HT-29 (cell line): Measurements from ENCODE around the gene DCTN4. TPM values are rescaled to one million over a fixed set of nuclear protein-coding genes. Genes with fewer than 3 reads are reported as not detected.
A peak's percentile ranks its signal among the peaks of the same experiment; 100 is the strongest.

Experiments
- DNase-seq: peaks from one replicate; pipeline ENCODE4 v3.0.0-alpha.2; 2015; ENCODE audit warnings: low spot score
- total RNA-seq: library from RNA; depleted of rRNA; stranded (reverse); fragments of >200 nt; shearing (Covaris generic); gene quantifications from 2 replicates; pipeline ENCODE4 v1.2.3, GENCODE V29; 2014

Gene DCTN4
- total RNA-seq, 1 experiment from 2014 or later = 30.6 TPM

GRCh38 chr5:150740992-150741391, 17.8 kb downstream of the DCTN4 start:
- DNase-seq = no peak

- DNase-seq = no peak
These were observed 20.0 kb downstream of the DCTN4 start for GRCh38 chr5:150738862-150739261.

GRCh38 chr5:150734579-150735384, 24.0 kb downstream of the DCTN4 start:
- DNase-seq = peak; percentile 30

- DNase-seq = no peak
These were observed 27.1 kb downstream of the DCTN4 start for GRCh38 chr5:150731669-150732242.

GRCh38 chr5:150729859-150730258, 29.0 kb downstream of the DCTN4 start:
- no peak for DNase-seq

GRCh38 chr5:150723845-150724244, 35.0 kb downstream of the DCTN4 start:
- DNase-seq = no peak

- peak; percentile 16 for DNase-seq
These were observed 48.7 kb downstream of the DCTN4 start for GRCh38 chr5:150710165-150710564.

GRCh38 chr5:150706776-150707390, 51.9 kb downstream of the DCTN4 start:
- DNase-seq = no peak

- DNase-seq = no peak
These were observed 55.1 kb downstream of the DCTN4 start for GRCh38 chr5:150703762-150704161.

GRCh38 chr5:150700594-150701377, 58.0 kb downstream of the DCTN4 start, which contains the start of gene RBM22:
Gene RBM22 (minus strand): TSS chr5:150701062. CDS start chr5:150700985, 77 bp downstream.
- peak; percentile 91 for DNase-seq

- DNase-seq = no peak
These were observed 58.6 kb downstream of the DCTN4 start for GRCh38 chr5:150700246-150700593.

- no peak for DNase-seq
These were observed 64.2 kb downstream of the DCTN4 start for GRCh38 chr5:150694612-150695011.

- no peak for DNase-seq
These were observed 66.5 kb downstream of the DCTN4 start for GRCh38 chr5:150692276-150692675.

GRCh38 chr5:150690760-150691159, 68.1 kb downstream of the DCTN4 start:
- no peak for DNase-seq

- DNase-seq = no peak
These were observed 69.7 kb downstream of the DCTN4 start for GRCh38 chr5:150689120-150689519.

- no peak for DNase-seq
These were observed 82.2 kb downstream of the DCTN4 start for GRCh38 chr5:150676578-150676977.

GRCh38 chr5:150675069-150675468, 83.7 kb downstream of the DCTN4 start:
- DNase-seq = no peak

- DNase-seq = no peak
These were observed 84.4 kb downstream of the DCTN4 start for GRCh38 chr5:150674341-150674821.

- no peak for DNase-seq
These were observed 85.9 kb downstream of the DCTN4 start for GRCh38 chr5:150672884-150673275.

GRCh38 chr5:150672237-150672883, 86.5 kb downstream of the DCTN4 start:
- peak; percentile 27 for DNase-seq

- no peak for DNase-seq
These were observed 87.1 kb downstream of the DCTN4 start for GRCh38 chr5:150671509-150672236.
